GM20431 (cell line): Measurements from ENCODE around the gene RGS19.
"Not testable (repeated sequence)": the region's sequence is repeated elsewhere in the genome, so short reads cannot be mapped to it uniquely, and the experiment has no call there.

Experiments
- in situ Hi-C: fragments of 300-500 bp; cut with MseI, MboI; formaldehyde crosslinking; loops from one replicate; pipeline ENCODE4 v1.15.0; 2020; ENCODE audit warnings: low sequenced_read_pairs; ENCODE audit not compliant: unreplicated experiment

The RGS19 gene, protein sequence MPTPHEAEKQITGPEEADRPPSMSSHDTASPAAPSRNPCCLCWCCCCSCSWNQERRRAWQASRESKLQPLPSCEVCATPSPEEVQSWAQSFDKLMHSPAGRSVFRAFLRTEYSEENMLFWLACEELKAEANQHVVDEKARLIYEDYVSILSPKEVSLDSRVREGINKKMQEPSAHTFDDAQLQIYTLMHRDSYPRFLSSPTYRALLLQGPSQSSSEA

GRCh38 chr20:64079273-64080012 lies at the start of gene RGS19:
Gene RGS19 (minus strand): TSS chr20:64079518. CDS start chr20:64076886, 2,632 bp downstream.
- in situ Hi-C loops, result no loop called here

DNA sequence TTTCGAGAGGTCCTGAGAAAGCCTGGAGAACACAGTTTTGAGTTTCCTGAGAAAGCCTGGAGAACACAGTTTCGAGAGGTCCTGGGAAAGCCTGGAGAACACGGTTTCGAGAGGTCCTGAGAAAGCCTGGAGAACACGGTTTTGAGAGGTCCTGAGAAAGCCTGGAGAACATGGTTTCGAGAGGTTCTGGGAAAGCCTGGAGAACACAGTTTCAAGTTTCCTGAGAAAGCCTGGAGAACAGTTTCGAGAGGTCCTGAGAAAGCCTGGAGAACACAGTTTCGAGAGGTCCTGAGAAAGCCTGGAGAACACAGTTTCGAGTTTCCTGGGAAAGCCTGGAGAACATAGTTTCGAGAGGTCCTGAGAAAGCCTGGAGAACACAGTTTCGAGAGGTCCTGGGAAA lies 44.2 kb upstream of the RGS19 start:
- in situ Hi-C loops, result not testable (repeated sequence)

GRCh38 chr20:64122927-64123326 lies 43.6 kb upstream of the RGS19 start:
- in situ Hi-C loops, result not testable (repeated sequence)

GRCh38 chr20:64121586-64121985 lies 42.3 kb upstream of the RGS19 start:
- in situ Hi-C loops, result no loop called here

DNA sequence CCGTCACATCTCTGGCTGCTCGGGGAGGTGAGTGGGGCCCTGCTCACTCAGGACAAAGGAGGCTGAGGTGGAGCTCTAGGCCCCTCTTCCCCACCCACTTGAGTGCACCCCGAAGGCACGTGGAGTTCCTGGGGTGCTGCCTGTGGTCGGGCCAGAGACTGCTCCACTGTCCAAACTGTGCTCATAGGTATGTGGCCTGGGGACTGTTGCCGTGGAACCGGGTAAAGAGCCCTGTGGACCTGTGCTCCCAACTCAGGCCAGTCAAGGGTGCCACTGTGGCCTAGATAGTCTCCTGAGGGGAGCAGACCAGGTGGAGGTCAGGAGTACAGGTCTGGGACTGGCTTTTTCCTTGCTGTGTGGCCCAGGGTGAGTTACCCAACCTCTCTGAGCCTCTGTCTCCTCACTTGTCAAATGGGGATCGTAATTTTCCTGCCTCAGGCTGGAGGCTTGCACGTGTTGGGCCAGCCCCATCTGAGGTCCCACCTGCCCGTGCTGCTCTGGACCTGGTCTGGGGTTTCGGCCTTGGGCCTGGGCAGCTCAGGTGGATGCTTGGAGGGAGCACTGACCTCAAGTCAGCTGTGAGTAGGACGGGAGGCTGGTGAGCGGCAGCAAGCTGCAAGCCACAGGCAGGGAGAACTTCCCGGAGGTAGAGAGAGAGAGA lies 40.5 kb upstream of the RGS19 start:
- in situ Hi-C loops, result no loop called here

DNA sequence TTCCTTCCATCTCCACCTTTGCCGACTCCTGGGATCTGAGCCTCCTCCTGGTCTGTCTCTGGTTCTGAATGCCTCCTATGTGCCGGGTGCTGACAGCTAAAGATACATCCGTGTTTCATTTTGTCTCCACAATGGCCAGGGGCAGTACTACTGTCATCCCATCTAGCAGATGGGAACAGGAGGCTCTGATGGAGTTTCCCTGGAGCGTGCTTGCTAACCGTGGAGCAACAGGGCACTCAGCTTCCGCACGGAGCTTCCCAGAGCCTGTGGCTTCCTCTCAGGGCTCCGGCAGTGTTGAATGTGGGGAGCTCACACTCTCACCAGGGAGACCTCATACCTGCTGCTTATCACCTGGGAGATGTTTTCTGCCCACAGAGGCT lies 40.0 kb upstream of the RGS19 start:
- in situ Hi-C loops, result no loop called here

- in situ Hi-C loops, result not testable (repeated sequence)
Observed at GRCh38 chr20:64117432-64117777, 38.1 kb upstream of the RGS19 start.

- in situ Hi-C loops, result no loop called here
Observed at GRCh38 chr20:64116541-64117431, 37.5 kb upstream of the RGS19 start.

DNA sequence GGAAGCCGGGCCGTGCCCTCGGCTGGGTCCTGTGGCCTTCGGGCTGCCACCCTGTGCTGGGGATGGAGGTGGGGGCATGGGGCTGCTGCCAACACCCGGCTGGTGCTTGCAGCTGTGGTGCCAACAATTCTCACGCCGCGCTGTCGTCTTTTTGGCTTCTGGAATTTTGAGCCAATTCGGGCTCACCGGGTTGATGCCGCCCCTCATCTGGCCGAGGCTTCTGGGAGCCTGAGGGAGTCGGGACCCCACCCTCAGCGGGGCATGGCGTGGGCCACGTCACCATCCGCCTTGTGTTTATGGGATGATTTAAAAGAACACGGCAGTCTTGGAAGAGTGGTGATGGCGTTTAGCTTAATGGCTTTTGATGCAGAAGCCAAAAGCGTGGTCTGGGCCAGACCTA lies 36.7 kb upstream of the RGS19 start:
- in situ Hi-C loops, result no loop called here

DNA sequence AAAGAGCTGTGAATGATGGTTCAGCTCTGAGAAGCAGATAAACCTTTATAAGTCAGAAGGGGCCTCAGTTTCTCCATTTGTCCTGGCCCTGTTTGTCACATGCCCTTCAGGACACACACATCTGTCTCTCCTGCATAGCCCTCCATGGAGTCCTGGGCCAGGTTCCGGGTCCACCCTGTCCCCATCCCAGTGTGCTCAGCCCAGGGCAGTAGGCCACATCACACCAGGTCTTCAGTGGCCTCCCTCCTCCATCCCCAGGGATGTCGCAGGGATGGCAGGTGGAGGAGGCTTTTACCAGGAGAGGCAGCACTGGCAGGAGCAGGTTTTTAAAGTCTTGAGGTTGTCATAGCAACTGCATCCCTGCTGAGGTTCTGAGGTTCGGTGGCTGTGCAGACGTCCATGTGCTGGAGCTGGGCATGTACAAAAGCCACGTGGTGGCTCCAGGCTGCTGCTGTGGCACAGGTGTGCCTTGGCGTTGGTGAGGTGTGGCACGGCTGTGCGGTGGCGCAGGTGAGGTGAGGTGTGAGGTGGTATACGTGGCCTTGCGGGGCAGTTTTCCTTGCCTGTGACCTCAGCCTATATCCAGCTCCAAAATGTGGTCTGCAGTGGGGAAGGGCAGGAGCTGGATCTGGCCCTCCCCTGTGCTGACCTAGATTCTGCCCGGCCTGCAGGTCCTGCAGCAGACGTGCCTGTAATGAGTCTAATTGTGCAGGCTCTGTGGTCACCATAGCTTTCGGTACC lies 36.0 kb upstream of the RGS19 start:
- in situ Hi-C loops, result no loop called here

GRCh38 chr20:64114356-64114971 lies 35.1 kb upstream of the RGS19 start:
- in situ Hi-C loops, result no loop called here

DNA sequence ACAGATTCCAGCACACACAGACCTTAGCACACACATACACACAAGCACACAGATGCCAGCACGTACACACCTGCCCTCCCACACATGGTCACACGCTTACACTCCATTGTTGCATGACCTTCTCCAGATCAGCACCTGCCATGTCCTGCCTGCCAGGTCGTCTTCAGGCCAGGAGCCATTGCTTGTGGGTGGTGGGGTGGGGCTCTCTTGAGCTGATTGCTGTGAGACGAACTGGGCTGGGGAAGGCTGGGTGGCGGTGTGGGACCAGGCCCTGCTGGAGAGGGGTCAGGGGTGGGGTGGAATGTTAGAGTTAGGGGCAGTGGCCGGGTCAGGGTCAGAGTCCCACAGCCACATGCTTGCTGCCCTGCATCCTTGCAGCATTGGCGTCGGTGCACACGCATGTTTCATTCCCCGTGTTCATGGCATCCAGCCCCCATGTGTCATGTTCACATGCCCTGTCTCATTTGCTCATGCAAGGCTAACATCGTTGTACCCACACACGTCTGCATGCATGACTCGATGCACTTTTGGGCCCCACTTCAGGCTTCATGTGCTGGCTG lies 34.6 kb upstream of the RGS19 start:
- in situ Hi-C loops, result no loop called here

- in situ Hi-C loops, result no loop called here
Observed at GRCh38 chr20:64113444-64113775, 34.1 kb upstream of the RGS19 start.

DNA sequence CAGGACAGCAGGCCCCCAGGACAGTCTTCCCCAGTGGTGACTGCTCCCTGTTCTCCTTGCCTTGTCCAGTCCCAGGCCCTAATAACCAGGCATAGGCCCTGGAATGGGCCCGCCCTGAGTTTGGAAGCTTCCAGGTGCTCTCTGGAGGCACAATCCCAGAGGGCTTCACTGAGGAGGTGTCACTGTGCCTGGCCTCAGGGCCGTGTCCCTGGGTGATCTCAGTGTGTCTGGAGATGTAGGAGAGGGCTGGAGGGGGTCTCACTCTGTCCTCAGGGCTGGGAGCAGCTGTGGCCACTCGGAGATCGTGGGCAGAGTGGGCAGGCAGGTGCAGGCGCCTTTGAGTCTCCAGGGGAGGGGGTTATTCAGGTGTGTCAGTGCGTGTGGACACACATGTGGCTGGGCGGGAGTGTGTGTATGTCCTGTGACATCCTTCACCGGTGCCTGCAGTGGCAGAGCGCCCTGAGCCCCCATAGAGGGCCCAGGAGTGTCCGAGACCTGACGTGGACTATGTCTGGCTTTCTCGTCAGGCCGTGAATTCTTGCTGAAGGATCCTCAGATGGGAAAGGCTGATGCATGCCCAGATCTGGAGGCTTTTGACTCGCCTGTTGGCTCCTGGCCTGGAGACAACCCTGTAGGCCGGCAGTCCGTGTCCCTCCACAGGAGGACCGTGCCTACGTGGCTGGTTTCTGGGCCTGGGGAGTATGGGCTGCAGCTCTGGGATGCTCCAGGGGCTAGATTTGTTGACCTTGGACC lies 33.5 kb upstream of the RGS19 start:
- in situ Hi-C loops, result no loop called here

DNA sequence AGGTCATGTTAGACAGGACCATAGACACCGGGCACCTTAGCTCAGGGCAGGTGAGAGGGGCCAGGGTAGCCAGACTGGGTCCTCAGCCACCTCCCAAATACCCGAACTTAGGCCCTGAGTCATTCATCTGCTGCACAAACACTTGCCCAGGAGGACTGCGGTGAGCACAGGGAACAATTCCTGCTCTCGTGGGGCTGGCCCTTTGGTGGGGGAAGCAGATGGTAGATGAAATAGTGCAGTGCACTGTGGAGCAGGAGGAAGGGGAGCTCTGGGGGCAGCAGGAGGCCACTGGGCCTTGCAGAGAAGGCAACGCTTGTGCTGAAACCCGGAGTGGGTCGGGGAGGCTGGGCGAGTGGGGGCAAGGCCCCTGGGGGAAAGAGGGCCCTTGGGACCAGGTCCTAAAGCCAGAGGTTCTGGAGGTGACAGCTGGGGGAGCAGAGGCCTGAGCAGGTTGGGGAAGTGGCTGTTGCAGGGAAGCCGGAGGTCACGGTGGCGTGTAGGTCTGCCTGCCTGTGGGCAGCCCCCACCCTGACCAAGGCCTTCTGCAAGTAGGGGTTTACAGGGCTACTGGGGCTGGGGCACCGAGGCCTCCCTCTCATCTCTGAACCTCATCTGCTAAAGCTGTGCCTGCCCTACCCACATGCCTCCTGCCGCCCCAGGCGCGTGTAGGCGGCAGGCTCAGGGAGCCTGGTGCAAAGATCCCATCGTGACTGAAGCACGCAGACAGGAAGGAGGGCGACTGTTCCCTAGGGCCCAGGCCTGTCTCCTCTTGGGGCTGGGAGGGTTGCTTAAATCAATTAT lies 32.7 kb upstream of the RGS19 start:
- in situ Hi-C loops, result no loop called here

DNA sequence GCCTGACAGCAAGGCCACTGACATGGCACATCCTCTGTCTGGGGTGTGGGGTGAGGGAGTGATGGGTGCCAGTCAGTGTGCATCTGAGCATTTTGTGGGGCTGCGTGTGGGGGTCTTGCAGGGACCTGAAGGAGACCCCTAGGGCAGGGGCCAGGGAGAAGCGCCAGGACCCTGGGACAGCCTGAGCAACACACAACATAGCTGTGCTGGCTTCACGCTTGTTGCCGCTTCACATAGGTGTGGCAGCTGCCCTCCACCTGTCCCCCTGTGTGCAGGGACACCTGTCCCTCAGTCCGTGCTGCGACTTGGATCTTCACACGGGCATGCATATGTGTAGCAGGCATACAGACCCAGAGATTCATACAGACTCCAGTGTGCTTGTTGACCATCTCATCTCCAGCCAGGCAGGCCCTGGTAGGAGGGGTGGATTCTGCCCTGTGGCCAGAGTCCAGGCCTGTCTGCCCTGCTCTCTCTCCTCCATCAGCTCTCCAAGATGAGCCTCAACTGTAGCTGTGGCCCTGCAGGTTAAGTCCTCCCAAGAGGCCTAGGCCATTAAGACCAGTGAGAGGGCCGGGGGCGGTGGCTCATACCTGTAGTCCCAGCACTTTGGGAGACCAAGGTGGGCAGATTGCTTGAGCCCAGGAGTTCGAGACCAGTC lies 31.2 kb upstream of the RGS19 start:
- in situ Hi-C loops, result no loop called here

- in situ Hi-C loops, result no loop called here
Observed at GRCh38 chr20:64109831-64110391, 30.6 kb upstream of the RGS19 start.
